Hepatocyte (in vitro differentiated cells): ENCODE measurements around the gene SEPTIN10.

Experiments
- CTCF ChIP-seq: fragments of 200-600 bp; sonication (generic); IDR thresholded peaks from 2 replicates; pipeline ENCODE4 v1.5.1; 2016; ENCODE audit warnings: antibody characterized with exemption, mild to moderate bottlenecking; ENCODE audit not compliant: poor library complexity
- EZH2 ChIP-seq: fragments of 200-600 bp; sonication (generic); IDR thresholded peaks from 2 replicates; pipeline ENCODE4 v1.6.1; 2016; ENCODE audit warnings: antibody characterized with exemption, mild to moderate bottlenecking, borderline replicate concordance

GRCh38 chr2:109493176-109493935 is 120.4 kb downstream of the SEPTIN10 start:
- TF ChIP-seq CTCF (no peak), EZH2 (no peak)
